Esophagus muscularis mucosa (tissue), 3 donors: Measurements from ENCODE around the gene TERB2.

Experiments
- POLR2A ChIP-seq: fragments of 450-650 bp; IDR thresholded peaks from one replicate; pipeline ENCODE4 v1.6.1; 2017; ENCODE audit warnings: antibody characterized with exemption, moderate library complexity, mild to moderate bottlenecking, low read depth
- POLR2AphosphoS5 ChIP-seq, 2 donors: sonication (generic); formaldehyde crosslinking; IDR thresholded peaks; one replicate each; pipeline ENCODE4 v1.6.1; 2017; ENCODE audit warnings: antibody characterized with exemption in 2 of 2
- TF ChIP-seq, protein P1 (sequence below), 3 experiments: fragments of 200-600 bp in 2 of 3; fragments of 450-650 bp in 1 of 3; sonication (generic) in 2 of 3; IDR thresholded peaks; one replicate each; pipeline ENCODE4 v1.5.1; 2017 to 2019; ENCODE audit warnings: antibody characterized with exemption in 3 of 3, mild to moderate bottlenecking in 2 of 3, moderate library complexity in 1 of 3

DNA sequence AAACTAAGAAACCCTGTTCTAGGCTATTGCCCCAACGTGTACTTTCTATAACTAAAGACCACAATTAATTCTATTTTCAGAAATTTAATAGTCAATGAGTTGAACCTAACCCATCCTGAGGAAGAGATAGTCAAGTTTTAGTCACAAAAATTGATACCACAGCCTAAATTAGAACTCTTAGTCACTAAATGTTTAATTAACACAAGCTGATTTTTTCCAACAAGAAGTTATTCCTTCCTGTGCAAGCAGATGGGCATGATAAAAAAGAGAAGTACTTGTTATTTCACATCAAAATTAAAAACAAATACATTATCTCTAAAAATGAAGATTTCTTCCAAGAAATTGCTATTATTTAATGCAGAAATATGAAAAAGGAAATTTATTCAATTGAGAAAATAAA, 38.4 kb upstream of the TERB2 start:
- TF ChIP-seq, protein P1, sequence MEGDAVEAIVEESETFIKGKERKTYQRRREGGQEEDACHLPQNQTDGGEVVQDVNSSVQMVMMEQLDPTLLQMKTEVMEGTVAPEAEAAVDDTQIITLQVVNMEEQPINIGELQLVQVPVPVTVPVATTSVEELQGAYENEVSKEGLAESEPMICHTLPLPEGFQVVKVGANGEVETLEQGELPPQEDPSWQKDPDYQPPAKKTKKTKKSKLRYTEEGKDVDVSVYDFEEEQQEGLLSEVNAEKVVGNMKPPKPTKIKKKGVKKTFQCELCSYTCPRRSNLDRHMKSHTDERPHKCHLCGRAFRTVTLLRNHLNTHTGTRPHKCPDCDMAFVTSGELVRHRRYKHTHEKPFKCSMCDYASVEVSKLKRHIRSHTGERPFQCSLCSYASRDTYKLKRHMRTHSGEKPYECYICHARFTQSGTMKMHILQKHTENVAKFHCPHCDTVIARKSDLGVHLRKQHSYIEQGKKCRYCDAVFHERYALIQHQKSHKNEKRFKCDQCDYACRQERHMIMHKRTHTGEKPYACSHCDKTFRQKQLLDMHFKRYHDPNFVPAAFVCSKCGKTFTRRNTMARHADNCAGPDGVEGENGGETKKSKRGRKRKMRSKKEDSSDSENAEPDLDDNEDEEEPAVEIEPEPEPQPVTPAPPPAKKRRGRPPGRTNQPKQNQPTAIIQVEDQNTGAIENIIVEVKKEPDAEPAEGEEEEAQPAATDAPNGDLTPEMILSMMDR (IDR thresholded peaks at IDR 0.05), result no peak
- TF ChIP-seq POLR2AphosphoS5 (IDR thresholded peaks at IDR 0.05), result no peak
- no peak for TF ChIP-seq POLR2A
